Fibroblast of lung (primary cell): Measurements from ENCODE around the gene RALGDS. TPM values are rescaled to one million over a fixed set of nuclear protein-coding genes. Genes with fewer than 3 reads are reported as not detected.

ENCODE experiments used
- DNase-seq, 2 donors: peaks; one replicate each; pipeline versions ENCODE4 v3.0.0 to v3.0.0-alpha.2; 2010; ENCODE audit warnings: low read depth in 2 of 2
- H2AFZ ChIP-seq: 2 replicates; pipeline ENCODE4 v1.5.1; 2012; ENCODE audit warnings: low read length, control low read depth, inconsistent platforms
- H3K27ac ChIP-seq: 2 replicates; pipeline ENCODE4 v1.5.1; 2011; ENCODE audit warnings: low read length, control low read depth; ENCODE audit not compliant: insufficient read depth
- H3K27me3 ChIP-seq: 2 replicates; pipeline ENCODE4 v1.5.1; 2011; ENCODE audit warnings: mild to moderate bottlenecking, low read length; ENCODE audit not compliant: control insufficient read depth, insufficient read depth
- H3K36me3 ChIP-seq: 2 replicates; pipeline ENCODE4 v1.5.1; 2011; ENCODE audit warnings: low read length; ENCODE audit not compliant: control insufficient read depth, insufficient read depth
- H3K4me1 ChIP-seq: 2 replicates; pipeline ENCODE4 v1.5.1; 2011; ENCODE audit warnings: low read length; ENCODE audit not compliant: control insufficient read depth, insufficient read depth; ENCODE audit errors: extremely low read depth
- H3K4me2 ChIP-seq: 2 replicates; pipeline ENCODE4 v1.5.1; 2011; ENCODE audit warnings: low read length, control low read depth; ENCODE audit not compliant: insufficient read depth; ENCODE audit errors: extremely low read depth
- H3K4me3 ChIP-seq, 4 experiments: fragments of 200-600 bp in 1 of 4; sonication (generic) in 1 of 4; replicated peaks in 1 of 4; 2 replicates each; pipeline ENCODE4 v1.5.1; 2011 to 2016; ENCODE audit warnings: low read length in 4 of 4, low read depth in 3 of 4, mild to moderate bottlenecking in 3 of 4, control low read depth in 2 of 4, inconsistent platforms in 1 of 4, mixed read lengths in 1 of 4; ENCODE audit not compliant: insufficient read depth in 1 of 4; ENCODE audit errors: control extremely low read depth in 1 of 4
- H3K79me2 ChIP-seq: 2 replicates; pipeline ENCODE4 v1.5.1; 2012; ENCODE audit warnings: mild to moderate bottlenecking, low read length, inconsistent platforms; ENCODE audit not compliant: control insufficient read depth, insufficient read depth
- H3K9ac ChIP-seq: 2 replicates; pipeline ENCODE4 v1.5.1; 2011; ENCODE audit warnings: mild to moderate bottlenecking, low read length, control low read depth; ENCODE audit not compliant: insufficient read depth
- H3K9me3 ChIP-seq: 2 replicates; pipeline ENCODE4 v1.5.1; 2012; ENCODE audit warnings: low read depth, low read length; ENCODE audit not compliant: control insufficient read depth, insufficient read depth
- H4K20me1 ChIP-seq: 2 replicates; pipeline ENCODE4 v1.5.1; 2011; ENCODE audit warnings: low read length; ENCODE audit not compliant: control insufficient read depth, insufficient read depth; ENCODE audit errors: extremely low read depth
- CTCF ChIP-seq, 2 donors: IDR thresholded peaks in 1 of 2; conservative IDR thresholded peaks in 1 of 2; 1 replicate in 1 of 2; 2 replicates in 1 of 2; pipeline ENCODE4 v1.5.1; 2011 to 2012; ENCODE audit warnings: low read length in 2 of 2, control low read depth in 1 of 2, inconsistent platforms in 1 of 2, low read depth in 1 of 2, mild to moderate bottlenecking in 1 of 2
- EZH2 ChIP-seq: IDR thresholded peaks from 2 replicates; pipeline ENCODE4 v1.5.1; 2012; ENCODE audit warnings: low read length, control low read depth, mild to moderate bottlenecking; ENCODE audit errors: missing control alignments
- polyA plus RNA-seq, 2 donors: library from polyadenylated mRNA; depleted of rRNA in 1 of 2; stranded (reverse) in 1 of 2; unstranded in 1 of 2; fragments of >200 nt; gene quantifications; 2 replicates each; pipeline ENCODE4 v1.2.1, GENCODE V29; 2011 to 2012; ENCODE audit warnings: missing spikeins in 1 of 2
- total RNA-seq: library from RNA; depleted of rRNA; stranded (reverse); fragments of >200 nt; gene quantifications from 2 replicates; pipeline ENCODE4 v1.2.1, GENCODE V29; 2014

Gene RALGDS
- total and polyA plus RNA-seq, 2 donors (not counting 1 experiment from before 2014, with no cell fraction given): 16.6 to 23.6 TPM

- H4K20me1 ChIP-seq: no peaks in the 10 kb centered on the region
- no peak overlapping the region for H2AFZ ChIP-seq
- H3K4me3 ChIP-seq: no peak overlapping the region
- no peaks in the 10 kb centered on the region for H3K4me1 ChIP-seq
- no peaks in the 10 kb centered on the region for H3K27me3 ChIP-seq
- TF ChIP-seq EZH2 (no peak), CTCF (conservative IDR thresholded peaks at IDR 0.05 in 1 of 2, IDR thresholded peaks at IDR 0.05 in 1 of 2; ENCODE audit: low read depth in 1 of 2, low read length in 2 of 2) (no peak)
- H3K79me2 ChIP-seq: no peaks in the 10 kb centered on the region
- no peak overlapping the region for H3K9ac ChIP-seq
- peaks cover 19% of the 10 kb centered on the region for H3K36me3 ChIP-seq
- no peak overlapping the region for H3K4me2 ChIP-seq
- no peak for DNase-seq
- no peak overlapping the region for H3K27ac ChIP-seq
- no peaks in the 10 kb centered on the region for H3K9me3 ChIP-seq
Observed at GRCh38 chr9:133056533-133056932, 64.5 kb downstream of the RALGDS start.

DNA sequence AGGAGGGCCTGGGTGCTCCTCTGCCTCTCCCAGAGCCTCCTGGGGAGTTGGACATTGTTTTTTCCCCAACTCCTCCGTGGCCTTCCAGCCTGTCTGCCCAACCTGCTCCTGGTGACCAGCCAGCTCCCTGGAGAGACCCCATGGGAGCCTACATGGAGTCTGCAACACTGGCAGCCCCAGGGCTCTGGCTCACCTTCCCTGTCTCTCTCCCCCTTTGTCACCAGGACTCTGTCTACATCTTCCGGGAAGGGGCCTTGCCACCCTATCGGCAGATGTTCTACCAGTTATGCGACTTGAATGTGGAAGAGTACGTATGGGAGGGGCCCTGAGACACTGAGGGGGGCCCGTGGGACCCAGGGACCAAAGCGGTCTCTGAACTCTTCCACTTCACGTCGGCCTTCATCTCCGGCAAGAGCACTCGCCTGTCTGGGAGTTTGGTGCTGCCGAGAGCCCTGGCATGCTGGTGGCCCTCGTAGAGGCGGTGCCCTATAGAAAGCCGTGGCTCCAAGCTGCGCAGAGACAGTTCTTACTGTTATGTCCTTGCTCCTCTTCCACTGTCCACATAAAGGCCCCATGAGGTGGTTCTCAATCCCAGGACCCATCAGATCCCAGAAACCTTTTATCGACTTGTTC, 65.1 kb downstream of the RALGDS start:
- Histone ChIP-seq H3K36me3 (peaks cover 23% of the 10 kb centered on the region), H2AFZ (no peak overlapping the region), H3K4me2 (no peak overlapping the region), H3K9ac (no peak overlapping the region), H3K27me3 (no peaks in the 10 kb centered on the region), H3K9me3 (no peaks in the 10 kb centered on the region), H3K79me2 (no peaks in the 10 kb centered on the region), H3K27ac (no peak overlapping the region), H4K20me1 (no peaks in the 10 kb centered on the region), H3K4me3 (no peak overlapping the region), H3K4me1 (no peaks in the 10 kb centered on the region)
- no peak for TF ChIP-seq EZH2
- no peak for TF ChIP-seq CTCF (conservative IDR thresholded peaks at IDR 0.05 in 1 of 2, IDR thresholded peaks at IDR 0.05 in 1 of 2; ENCODE audit: low read depth in 1 of 2, low read length in 2 of 2)
- DNase-seq: no peak

DNA sequence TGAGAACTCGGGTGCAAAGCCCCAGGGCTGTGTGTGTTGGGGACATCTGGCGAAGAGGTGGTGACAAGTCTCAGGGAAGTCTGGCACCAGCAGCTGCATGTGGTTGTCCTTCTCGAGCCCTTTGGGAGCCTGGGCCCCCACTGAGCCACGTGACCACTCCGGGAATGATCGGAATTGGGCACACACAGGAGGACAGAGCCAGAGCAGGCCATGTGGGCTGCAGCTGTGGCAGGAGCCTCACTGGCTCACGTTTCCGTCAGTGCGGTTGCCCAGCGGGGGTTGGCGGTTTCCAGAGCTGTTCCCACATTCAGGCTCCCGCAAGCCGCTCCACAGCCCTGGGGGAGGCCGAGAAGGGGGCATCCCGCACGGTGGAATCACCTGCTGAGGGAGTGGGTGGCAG, 66.1 kb downstream of the RALGDS start:
- no peaks in the 10 kb centered on the region for H3K4me1 ChIP-seq
- no peak overlapping the region for H3K4me3 ChIP-seq
- no peaks in the 10 kb centered on the region for H3K79me2 ChIP-seq
- H3K27me3 ChIP-seq: no peaks in the 10 kb centered on the region
- no peak overlapping the region for H3K9ac ChIP-seq
- no peaks in the 10 kb centered on the region for H3K9me3 ChIP-seq
- H4K20me1 ChIP-seq: no peaks in the 10 kb centered on the region
- H3K36me3 ChIP-seq: peaks cover 24% of the 10 kb centered on the region
- DNase-seq: peak; percentile 8 to 16
- H3K27ac ChIP-seq: no peak overlapping the region
- H3K4me2 ChIP-seq: no peak overlapping the region
- TF ChIP-seq EZH2 (no peak), CTCF (conservative IDR thresholded peaks at IDR 0.05 in 1 of 2, IDR thresholded peaks at IDR 0.05 in 1 of 2; ENCODE audit: low read depth in 1 of 2, low read length in 2 of 2) (no peak)
- H2AFZ ChIP-seq: no peak overlapping the region
